CD8-positive, alpha-beta memory T cell (primary cell): ENCODE data around the gene CCR5AS.

ENCODE experiments used
- CTCF ChIA-PET: fragments of 350-600 bp; sonication (Branson Sonifier 250); formaldehyde crosslinking; loops from one replicate; lab custom pipeline; 2021; ENCODE audit warnings: antibody characterized with exemption; lab: Charles Lee
- POLR2A ChIA-PET: fragments of 350-600 bp; sonication (Branson Sonifier 250); formaldehyde crosslinking; loops from one replicate; lab custom pipeline; 2021; ENCODE audit warnings: antibody characterized with exemption; lab: Charles Lee
- DNase-seq, 5 donors: peaks; one replicate each; pipeline versions ENCODE4 v3.0.0 to v3.0.0-alpha.2; 2020 to 2022; ENCODE audit warnings: mixed read lengths in 1 of 5
- H3K27ac ChIP-seq: one replicate; pipeline ENCODE4 v1.7.0; 2013; ENCODE audit warnings: low read depth, mild to moderate bottlenecking, low read length, moderate library complexity
- H3K27me3 ChIP-seq: 2 replicates; pipeline ENCODE4 v1.7.0; 2013; ENCODE audit warnings: low read length, mild to moderate bottlenecking; ENCODE audit not compliant: insufficient read depth, poor library complexity, severe bottlenecking
- H3K36me3 ChIP-seq: 2 replicates; pipeline ENCODE4 v1.7.0; 2013; ENCODE audit warnings: mild to moderate bottlenecking, low read length, moderate library complexity; ENCODE audit not compliant: insufficient read depth
- H3K4me1 ChIP-seq: 2 replicates; pipeline ENCODE4 v1.7.0; 2013; ENCODE audit warnings: mild to moderate bottlenecking, low read length, moderate library complexity; ENCODE audit not compliant: insufficient read depth
- H3K4me3 ChIP-seq: 2 replicates; pipeline ENCODE4 v1.7.0; 2013; ENCODE audit warnings: mild to moderate bottlenecking, low read length
- H3K9me3 ChIP-seq: 2 replicates; pipeline ENCODE4 v1.7.0; 2013; ENCODE audit warnings: mild to moderate bottlenecking, low read length
- H3K27ac Mint-ChIP-seq, 8 donors: one replicate each; pipeline ENCODE4 v1.8.0; 2020 to 2021; ENCODE audit warnings: mixed read lengths in 8 of 8, mild to moderate bottlenecking in 6 of 8, inconsistent platforms in 3 of 8, moderate library complexity in 3 of 8
- H3K27me3 Mint-ChIP-seq, 2 donors: one replicate each; pipeline ENCODE4 v1.8.0; 2020 to 2021; ENCODE audit warnings: mixed read lengths in 2 of 2, mild to moderate bottlenecking in 1 of 2, moderate library complexity in 1 of 2
- H3K36me3 Mint-ChIP-seq, 3 donors: one replicate each; pipeline ENCODE4 v1.8.0; 2020 to 2021; ENCODE audit warnings: mixed read lengths in 3 of 3, inconsistent platforms in 1 of 3, mild to moderate bottlenecking in 1 of 3
- H3K4me1 Mint-ChIP-seq, 3 donors: one replicate each; pipeline ENCODE4 v1.8.0; 2020 to 2021; ENCODE audit warnings: mixed read lengths in 3 of 3, inconsistent platforms in 1 of 3, mild to moderate bottlenecking in 1 of 3
- H3K4me3 Mint-ChIP-seq, 7 donors: one replicate each; pipeline ENCODE4 v1.8.0; 2020 to 2021; ENCODE audit warnings: mixed read lengths in 7 of 7, mild to moderate bottlenecking in 6 of 7, moderate library complexity in 4 of 7, inconsistent platforms in 2 of 7
- H3K9me3 Mint-ChIP-seq, 5 donors: one replicate each; pipeline ENCODE4 v1.8.0; 2020 to 2022; ENCODE audit warnings: mixed read lengths in 5 of 5, mild to moderate bottlenecking in 3 of 5, moderate library complexity in 2 of 5, inconsistent platforms in 1 of 5

The CCR5AS gene

GRCh38 chr3:46325645-46326300 is 81.1 kb downstream of the CCR5AS start:
- DNase-seq: no peak
- H3K9me3 Mint-ChIP-seq: peaks cover 0 to 2% (median 0%) of the 10 kb centered on the region in 5 donors
- H3K36me3 Mint-ChIP-seq: no peaks in the 10 kb centered on the region
- Histone ChIP-seq H3K36me3 (no peaks in the 10 kb centered on the region), H3K4me3 (no peak overlapping the region), H3K4me1 (no peaks in the 10 kb centered on the region), H3K27ac (no peak overlapping the region), H3K27me3 (no peaks in the 10 kb centered on the region), H3K9me3 (no peaks in the 10 kb centered on the region)
- H3K4me3 Mint-ChIP-seq: peak overlapping the region in 1 of 7 donors; percentile 54
- no peaks in the 10 kb centered on the region for H3K27me3 Mint-ChIP-seq
- peak overlapping the region in 4 of 8 donors; percentile 9 to 75 (median 36) for H3K27ac Mint-ChIP-seq
- CTCF ChIA-PET: no interaction called here
- POLR2A ChIA-PET: no interaction called here
- peaks cover 0 to 7% (median 0%) of the 10 kb centered on the region in 3 donors for H3K4me1 Mint-ChIP-seq

- Mint-ChIP-seq H3K27ac (no peak overlapping the region), H3K27me3 (no peaks in the 10 kb centered on the region), H3K4me1 (peaks cover 0 to 7% (median 0%) of the 10 kb centered on the region in 3 donors), H3K9me3 (peaks cover 0 to 2% (median 0%) of the 10 kb centered on the region in 5 donors), H3K4me3 (no peak overlapping the region), H3K36me3 (no peaks in the 10 kb centered on the region)
- no peaks in the 10 kb centered on the region for H3K9me3 ChIP-seq
- H3K27me3 ChIP-seq: no peaks in the 10 kb centered on the region
- H3K4me3 ChIP-seq: no peak overlapping the region
- no peaks in the 10 kb centered on the region for H3K36me3 ChIP-seq
- POLR2A ChIA-PET: no interaction called here
- no peak overlapping the region for H3K27ac ChIP-seq
- CTCF ChIA-PET: interaction anchor here (1.0 kb wide), 1 partner anchor 45 kb away, joined by 3 read pairs; no protein-coding TSS in a partner anchor
- H3K4me1 ChIP-seq: no peaks in the 10 kb centered on the region
- DNase-seq: no peak
Measured at GRCh38 chr3:46324036-46324435, 82.8 kb downstream of the CCR5AS start.

- DNase-seq: no peak
- no peaks in the 10 kb centered on the region for H3K9me3 ChIP-seq
- no peaks in the 10 kb centered on the region for H3K4me1 ChIP-seq
- ChIA-PET POLR2A (no interaction called here), CTCF (no interaction called here)
- H3K4me3 ChIP-seq: no peak overlapping the region
- peaks cover 0 to 2% (median 0%) of the 10 kb centered on the region in 5 donors for H3K9me3 Mint-ChIP-seq
- no peaks in the 10 kb centered on the region for H3K27me3 Mint-ChIP-seq
- peak overlapping the region in 2 of 8 donors; percentile 12 to 38 for H3K27ac Mint-ChIP-seq
- H3K4me1 Mint-ChIP-seq: peaks cover 0 to 7% (median 0%) of the 10 kb centered on the region in 3 donors
- no peak overlapping the region for H3K27ac ChIP-seq
- H3K27me3 ChIP-seq: no peaks in the 10 kb centered on the region
- H3K36me3 ChIP-seq: no peaks in the 10 kb centered on the region
- no peak overlapping the region for H3K4me3 Mint-ChIP-seq
- H3K36me3 Mint-ChIP-seq: peaks cover 0 to 18% (median 0%) of the 10 kb centered on the region in 3 donors
Measured at GRCh38 chr3:46321461-46322104, 85.3 kb downstream of the CCR5AS start.

- Mint-ChIP-seq H3K27me3 (no peaks in the 10 kb centered on the region), H3K36me3 (peaks cover 0 to 18% (median 0%) of the 10 kb centered on the region in 3 donors), H3K9me3 (no peaks in the 10 kb centered on the region), H3K4me1 (peaks cover 0 to 17% (median 5%) of the 10 kb centered on the region in 3 donors), H3K4me3 (no peak overlapping the region), H3K27ac (no peak overlapping the region)
- DNase-seq: no peak
- no peaks in the 10 kb centered on the region for H3K27me3 ChIP-seq
- ChIA-PET POLR2A (no interaction called here), CTCF (interaction anchor here (1.7 kb wide), 1 partner anchor 42 kb away, joined by 4 read pairs; no protein-coding TSS in a partner anchor)
- H3K4me1 ChIP-seq: no peaks in the 10 kb centered on the region
- no peak overlapping the region for H3K27ac ChIP-seq
- no peak overlapping the region for H3K4me3 ChIP-seq
- H3K9me3 ChIP-seq: no peaks in the 10 kb centered on the region
- H3K36me3 ChIP-seq: no peaks in the 10 kb centered on the region
Measured at GRCh38 chr3:46318207-46318927, 88.5 kb downstream of the CCR5AS start.

GRCh38 chr3:46316206-46316605 is 90.7 kb downstream of the CCR5AS start:
- Mint-ChIP-seq H3K4me1 (peaks cover 0 to 17% (median 5%) of the 10 kb centered on the region in 3 donors), H3K9me3 (no peaks in the 10 kb centered on the region), H3K27ac (no peak overlapping the region), H3K36me3 (peaks cover 0 to 23% (median 0%) of the 10 kb centered on the region in 3 donors), H3K4me3 (no peak overlapping the region), H3K27me3 (peaks cover 0 to 3% of the 10 kb centered on the region in 2 donors)
- no peaks in the 10 kb centered on the region for H3K4me1 ChIP-seq
- H3K27me3 ChIP-seq: no peaks in the 10 kb centered on the region
- POLR2A ChIA-PET: no interaction called here
- H3K9me3 ChIP-seq: no peaks in the 10 kb centered on the region
- no peak overlapping the region for H3K4me3 ChIP-seq
- H3K27ac ChIP-seq: no peak overlapping the region
- no peaks in the 10 kb centered on the region for H3K36me3 ChIP-seq
- CTCF ChIA-PET: no interaction called here
- DNase-seq: no peak

GRCh38 chr3:46314517-46314916 is 92.3 kb downstream of the CCR5AS start:
- peaks cover 0 to 3% of the 10 kb centered on the region in 2 donors for H3K27me3 Mint-ChIP-seq
- Histone ChIP-seq H3K9me3 (no peaks in the 10 kb centered on the region), H3K36me3 (no peaks in the 10 kb centered on the region), H3K27ac (no peak overlapping the region), H3K27me3 (no peaks in the 10 kb centered on the region), H3K4me3 (no peak overlapping the region), H3K4me1 (no peaks in the 10 kb centered on the region)
- peaks cover 0 to 23% (median 0%) of the 10 kb centered on the region in 3 donors for H3K36me3 Mint-ChIP-seq
- H3K9me3 Mint-ChIP-seq: no peaks in the 10 kb centered on the region
- H3K4me1 Mint-ChIP-seq: peaks cover 0 to 17% (median 5%) of the 10 kb centered on the region in 3 donors
- H3K27ac Mint-ChIP-seq: no peak overlapping the region
- POLR2A ChIA-PET: no interaction called here
- CTCF ChIA-PET: no interaction called here
- DNase-seq: no peak
- H3K4me3 Mint-ChIP-seq: no peak overlapping the region
